Suprapubic skin (tissue), 4 donors: Measurements from ENCODE around the gene TRNAU1AP.
"Not testable (repeated sequence)": the region's sequence is repeated elsewhere in the genome, so short reads cannot be mapped to it uniquely, and the experiment has no call there.

Experiments
- CTCF ChIP-seq, 2 donors: fragments of 200-600 bp in 1 of 2; fragments of 450-650 bp in 1 of 2; sonication (generic) in 1 of 2; IDR thresholded peaks; one replicate each; pipeline ENCODE4 v1.5.1; 2016 to 2019; ENCODE audit warnings: antibody characterized with exemption in 2 of 2, mild to moderate bottlenecking in 1 of 2, moderate library complexity in 1 of 2
- EP300 ChIP-seq: sonication (generic); formaldehyde crosslinking; IDR thresholded peaks from one replicate; pipeline ENCODE4 v1.6.1; 2017; ENCODE audit warnings: antibody characterized with exemption
- POLR2AphosphoS5 ChIP-seq, 3 donors: sonication (generic); formaldehyde crosslinking; IDR thresholded peaks; one replicate each; pipeline ENCODE4 v1.6.1; 2017; ENCODE audit warnings: antibody characterized with exemption in 3 of 3

GRCh38 chr1:28593988-28594356 is 41.1 kb downstream of the TRNAU1AP start:
- not testable (repeated sequence) for TF ChIP-seq POLR2AphosphoS5 (IDR thresholded peaks at IDR 0.05); CTCF (IDR thresholded peaks at IDR 0.05); EP300
